Stimulated activated CD4-positive, alpha-beta T cell treated with anti-CD3 and anti-CD28 coated beads, TNF-alpha, amount 100 ng/mL, for 24 hours (primary cell): ENCODE data around the gene TCEA3.

ENCODE experiments used
- DNase-seq, 3 experiments: peaks; one replicate each; pipeline ENCODE4 v3.0.0-alpha.2; 2020; ENCODE audit warnings: low read depth in 3 of 3

Gene TCEA3

GRCh38 chr1:23421753-23422240 lies 2.8 kb downstream of the TCEA3 start:
- DNase-seq = no peak

DNA sequence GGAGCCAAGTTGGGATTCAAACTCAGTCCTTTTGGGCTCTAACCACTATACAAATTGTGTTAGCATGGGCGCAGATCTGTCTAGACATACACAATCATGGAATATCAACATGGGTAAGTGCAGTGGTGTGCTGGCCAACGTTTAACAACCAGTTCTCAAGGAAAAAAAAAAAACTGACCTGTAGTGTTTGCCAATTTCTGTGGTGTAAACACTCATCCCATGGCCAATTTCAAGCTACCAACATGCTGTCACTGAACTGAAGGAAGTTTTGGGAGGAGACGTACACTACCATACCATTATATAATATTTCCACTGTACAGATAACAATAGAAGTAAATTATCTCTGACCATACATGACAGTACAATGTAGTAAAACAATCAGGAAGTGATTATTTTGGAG lies 3.2 kb downstream of the TCEA3 start:
- no peak for DNase-seq

GRCh38 chr1:23420778-23421177 lies 3.8 kb downstream of the TCEA3 start:
- no peak for DNase-seq

- DNase-seq = no peak
Measured at GRCh38 chr1:23419180-23419579, 5.4 kb downstream of the TCEA3 start.

GRCh38 chr1:23417570-23417969 lies 7.0 kb downstream of the TCEA3 start:
- DNase-seq = no peak

- DNase-seq = no peak
Measured at GRCh38 chr1:23416964-23417363, 7.6 kb downstream of the TCEA3 start.

- no peak for DNase-seq
Measured at GRCh38 chr1:23408797-23409290, 15.7 kb downstream of the TCEA3 start.

DNA sequence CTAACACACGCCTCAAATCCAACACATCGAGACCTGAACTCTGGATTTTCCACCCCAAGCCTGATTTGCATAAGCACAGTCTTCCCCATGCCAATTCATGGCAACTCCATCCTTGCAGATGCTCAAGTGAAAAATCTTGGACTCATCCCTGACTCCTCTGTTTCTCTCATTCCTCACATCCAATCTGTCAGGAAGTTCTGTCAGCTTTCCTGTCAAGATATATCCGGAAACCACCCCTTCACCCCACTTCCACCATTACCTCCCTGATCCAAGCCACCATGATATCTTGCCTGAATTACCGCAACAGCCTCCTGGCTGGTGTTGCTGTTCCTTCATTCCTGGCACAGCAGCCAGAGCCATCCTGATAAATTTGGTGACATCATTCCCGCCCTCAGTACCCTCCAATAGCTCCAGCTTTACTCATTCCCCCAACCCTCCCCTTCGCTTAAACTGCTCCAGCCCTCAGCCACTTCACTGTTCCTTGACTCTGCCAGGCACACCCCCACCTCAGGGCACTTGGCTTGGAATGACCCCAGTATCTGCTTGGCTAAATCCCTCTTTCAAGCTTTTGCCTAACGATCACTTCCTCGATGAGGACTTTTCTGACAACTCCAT lies 17.4 kb downstream of the TCEA3 start:
- no peak for DNase-seq

DNA sequence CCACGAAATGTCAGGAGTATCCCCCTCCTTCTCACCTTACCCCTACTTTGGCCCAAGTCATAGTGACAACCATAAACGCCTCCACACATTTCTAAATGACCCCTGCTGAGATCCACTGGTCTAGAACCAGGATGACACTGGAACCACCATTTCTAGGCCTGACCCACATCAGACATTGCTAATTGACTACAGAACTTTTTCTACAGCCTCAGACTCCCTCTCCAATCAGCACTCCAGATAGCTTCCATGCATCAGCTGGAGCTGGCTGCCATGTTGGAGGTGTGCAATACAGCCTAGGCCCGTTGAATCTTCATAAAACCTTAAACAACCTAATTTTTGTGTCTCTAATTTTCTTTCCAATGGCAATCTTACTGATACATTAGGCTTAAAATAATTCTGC lies 18.6 kb downstream of the TCEA3 start:
- no peak for DNase-seq

GRCh38 chr1:23403735-23404486 lies 20.6 kb downstream of the TCEA3 start:
- peak; percentile 69 to 88 (median 75) for DNase-seq

- no peak for DNase-seq
Measured at GRCh38 chr1:23403355-23403734, 21.2 kb downstream of the TCEA3 start.

DNA sequence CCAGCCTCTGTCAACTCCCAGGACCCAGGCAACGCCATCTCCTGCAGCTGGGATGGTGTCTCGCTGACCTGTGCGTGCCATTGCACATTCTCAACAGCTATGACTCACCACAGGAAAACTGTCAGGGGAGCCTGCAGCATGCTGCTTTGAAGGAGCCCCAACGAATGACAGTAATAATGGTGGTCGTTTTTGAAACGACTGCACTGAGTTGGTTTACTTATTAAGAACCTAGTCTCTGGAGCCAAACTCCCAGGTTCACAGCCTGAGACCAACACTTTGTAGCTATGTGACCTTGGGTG lies 21.6 kb downstream of the TCEA3 start:
- no peak for DNase-seq

- DNase-seq = no peak
Measured at GRCh38 chr1:23402286-23403037, 22.1 kb downstream of the TCEA3 start.

DNA sequence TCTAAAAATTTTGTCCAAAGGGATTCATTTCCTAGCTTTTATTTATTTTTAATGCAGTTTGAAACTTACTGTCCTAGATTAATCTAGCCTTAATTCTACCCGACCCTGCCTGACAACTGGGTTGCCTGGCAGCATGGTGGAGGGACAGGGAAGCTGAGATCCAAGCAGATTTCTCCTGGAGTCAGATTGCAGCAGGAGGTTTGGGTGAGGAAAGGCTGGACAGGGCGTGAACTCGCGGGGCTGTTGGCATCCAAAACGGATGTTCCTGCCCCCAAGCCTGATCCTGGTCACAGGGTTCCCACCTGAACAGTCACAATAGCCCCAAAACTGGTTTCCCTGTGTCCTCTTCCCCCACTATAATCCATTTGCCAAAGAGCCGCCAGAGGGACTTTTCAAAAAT lies 23.2 kb downstream of the TCEA3 start:
- no peak for DNase-seq

DNA sequence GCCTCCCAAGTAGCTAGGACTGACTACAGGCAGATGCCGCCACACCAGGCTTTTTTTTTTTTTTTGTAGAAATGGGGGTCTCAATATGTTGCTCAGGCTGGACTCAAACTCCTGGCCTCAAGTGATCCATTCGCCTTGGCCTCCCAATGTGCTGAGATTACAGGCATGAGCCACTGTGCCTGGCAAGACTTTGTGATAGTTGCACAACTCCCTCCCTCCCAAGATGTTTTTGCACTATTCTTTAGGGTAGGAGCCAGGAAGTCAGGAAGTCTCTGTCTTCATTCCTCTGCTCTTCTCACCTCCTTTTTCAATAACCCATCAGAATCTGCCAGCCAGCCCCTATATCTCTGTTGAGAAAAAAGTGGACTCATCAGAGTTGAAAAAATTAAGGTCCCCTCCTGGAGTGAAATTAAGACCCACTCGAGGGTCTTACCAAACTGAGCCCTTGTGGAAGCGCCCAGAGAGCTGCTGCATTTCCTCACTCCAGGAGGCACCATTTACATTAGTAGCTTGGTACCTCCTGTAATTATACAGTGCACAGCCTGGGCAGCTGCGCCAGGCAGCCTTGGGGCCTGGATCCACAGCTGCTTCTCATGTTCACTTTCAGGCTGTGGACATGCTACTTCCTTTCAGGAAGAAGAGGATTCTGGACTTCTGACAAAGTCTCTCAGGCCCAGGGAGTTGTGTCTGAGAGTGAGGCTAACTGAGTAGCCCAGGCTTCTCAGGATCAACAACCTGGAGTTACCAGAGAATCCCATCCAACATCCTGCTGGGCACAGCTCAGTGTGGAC lies 24.0 kb downstream of the TCEA3 start:
- DNase-seq = no peak

DNA sequence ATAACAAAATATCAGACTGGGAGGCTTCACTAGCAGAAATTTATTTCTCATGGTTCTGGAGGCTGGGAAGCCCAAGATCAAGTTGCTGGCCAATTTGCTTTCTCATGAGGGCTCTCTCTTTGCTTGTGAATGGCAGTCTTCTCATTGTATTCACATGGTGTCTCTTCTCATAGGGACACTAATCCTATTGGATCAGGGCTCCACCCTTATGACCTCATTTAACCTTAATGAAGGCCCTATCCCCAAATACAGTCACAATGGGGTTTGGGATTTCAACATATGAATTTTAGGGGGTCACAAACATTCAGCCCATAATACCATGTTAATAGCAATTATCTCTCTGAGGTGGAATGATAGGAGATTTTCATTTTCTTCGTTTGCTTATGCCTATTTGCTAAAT lies 25.3 kb downstream of the TCEA3 start:
- no peak for DNase-seq

- DNase-seq = no peak
Measured at GRCh38 chr1:23397908-23398307, 26.6 kb downstream of the TCEA3 start.

DNA sequence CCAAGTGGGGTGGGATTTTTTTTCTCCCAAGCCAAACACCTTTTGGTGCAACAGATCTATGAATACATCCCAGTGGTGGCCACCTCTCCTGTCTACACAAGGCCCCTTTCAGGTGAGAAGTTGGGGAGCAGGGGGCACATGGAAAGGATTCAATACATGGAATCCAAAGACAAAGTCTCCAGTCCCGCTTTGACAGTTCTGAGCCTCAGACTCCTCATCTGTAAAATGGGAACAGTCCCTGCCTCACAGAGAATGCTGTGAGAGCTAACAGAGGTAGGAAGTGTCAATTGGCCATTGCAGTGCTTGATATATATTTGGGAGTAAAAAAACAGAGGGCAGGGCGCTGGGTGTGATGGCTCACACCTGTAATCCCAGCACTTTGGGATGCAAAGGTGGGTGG lies 28.2 kb downstream of the TCEA3 start:
- no peak for DNase-seq

DNA sequence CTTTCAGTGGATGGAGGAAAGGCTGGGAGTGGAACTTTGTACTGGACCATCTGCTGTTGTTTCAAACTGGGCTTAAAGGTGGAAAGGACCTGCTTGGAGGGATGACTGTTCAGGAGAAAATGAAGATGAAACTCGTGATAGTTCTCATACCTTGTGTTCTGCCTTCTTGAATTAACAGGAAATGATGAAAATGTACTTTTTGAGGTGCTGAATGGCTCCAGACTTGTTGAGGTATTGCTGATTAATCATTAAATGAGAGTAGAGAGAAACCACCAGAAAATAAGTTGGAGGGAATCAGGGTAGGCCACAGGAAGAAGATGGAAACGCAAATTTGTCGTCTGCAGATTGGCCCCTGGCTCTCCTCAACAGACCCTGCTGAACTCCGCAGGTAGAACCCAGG lies 28.7 kb downstream of the TCEA3 start:
- DNase-seq = no peak

- no peak for DNase-seq
Measured at GRCh38 chr1:23395154-23395724, 29.3 kb downstream of the TCEA3 start.

GRCh38 chr1:23394684-23395083 lies 29.9 kb downstream of the TCEA3 start:
- DNase-seq = no peak

DNA sequence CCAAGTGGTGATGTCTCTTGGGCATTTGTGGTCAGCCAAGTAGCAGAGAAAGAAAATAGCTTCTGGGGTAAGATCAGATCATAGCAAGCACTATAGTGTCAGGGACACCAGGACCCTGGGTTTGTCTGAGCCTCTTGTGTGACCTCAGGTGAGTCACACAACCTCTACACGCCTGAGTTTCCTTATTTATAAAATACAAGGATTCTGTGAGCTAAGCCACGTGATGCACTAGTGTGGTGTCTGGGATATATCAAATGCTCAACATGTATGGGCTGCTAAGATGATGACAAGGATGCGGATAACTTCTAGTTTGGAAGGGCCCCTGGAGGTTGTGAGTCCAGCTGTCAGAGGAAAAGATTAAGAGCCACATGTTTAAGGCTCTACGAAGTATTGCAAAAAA lies 30.4 kb downstream of the TCEA3 start:
- no peak for DNase-seq
